HepG2 (cell line): ENCODE data around the gene UMPS. TPM values are rescaled to one million over a fixed set of nuclear protein-coding genes. Genes with fewer than 3 reads are reported as not detected.

Experiments
- ARID5B ChIP-seq: IDR thresholded peaks from 2 replicates; pipeline ENCODE4 v1.4.0; 2020; ENCODE audit warnings: mild to moderate bottlenecking, missing genetic modification reagents
- GATAD2A ChIP-seq: IDR thresholded peaks from 2 replicates; pipeline ENCODE4 v1.6.1; 2016
- HNF4A ChIP-seq: sonication (generic); formaldehyde crosslinking; IDR thresholded peaks from 2 replicates; pipeline ENCODE4 v1.4.0; 2020; ENCODE audit warnings: missing genetic modification reagents
- LRRFIP1 ChIP-seq: sonication (generic); formaldehyde crosslinking; conservative IDR thresholded peaks from 2 replicates; pipeline ENCODE4 v1.4.0; 2020; ENCODE audit warnings: missing genetic modification reagents
- MED8 ChIP-seq: sonication (generic); formaldehyde crosslinking; IDR thresholded peaks from 2 replicates; pipeline ENCODE4 v1.8.1; 2023; ENCODE audit warnings: mild to moderate bottlenecking, missing genetic modification reagents; ENCODE audit not compliant: insufficient replicate concordance
- NCOA1 ChIP-seq: sonication (generic); formaldehyde crosslinking; IDR thresholded peaks from 2 replicates; pipeline ENCODE4 v1.9.0; 2021; ENCODE audit warnings: missing genetic modification reagents
- RCOR2 ChIP-seq: IDR thresholded peaks from 2 replicates; pipeline ENCODE4 v1.6.1; 2016; ENCODE audit warnings: missing biosample characterization, missing genetic modification reagents
- SAFB2 ChIP-seq: sonication (generic); formaldehyde crosslinking; IDR thresholded peaks from 2 replicates; pipeline ENCODE4 v1.5.1; 2020; ENCODE audit warnings: missing genetic modification reagents, low read depth, mild to moderate bottlenecking, borderline replicate concordance
- SMC3 ChIP-seq: IDR thresholded peaks from 2 replicates; pipeline ENCODE4 v1.6.1; 2011; ENCODE audit warnings: low read length, improper control_type of control experiment
- SP5 ChIP-seq: IDR thresholded peaks from 2 replicates; pipeline ENCODE4 v1.6.1; 2016; ENCODE audit warnings: low read depth, borderline replicate concordance
- TGIF2 ChIP-seq: IDR thresholded peaks from 2 replicates; pipeline ENCODE4 v1.6.1; 2016; ENCODE audit warnings: control low read depth, missing compliant biosample characterization
- XRCC5 ChIP-seq: fragments of 200-400 bp; formaldehyde crosslinking; optimal IDR thresholded peaks from 2 replicates; pipeline ENCODE3; 2017; ENCODE audit warnings: mild to moderate bottlenecking, low read length
- ZBTB14 ChIP-seq: sonication (generic); formaldehyde crosslinking; IDR thresholded peaks from 2 replicates; pipeline ENCODE4 v1.4.0; 2020; ENCODE audit warnings: missing genetic modification reagents
- ZBTB25 ChIP-seq: IDR thresholded peaks from 2 replicates; pipeline ENCODE4 v1.6.1; 2018; ENCODE audit warnings: missing genetic modification reagents
- ZBTB39 ChIP-seq: sonication (generic); formaldehyde crosslinking; IDR thresholded peaks from 2 replicates; pipeline ENCODE4 v1.5.0; 2020; ENCODE audit warnings: missing genetic modification reagents
- ZNF124 ChIP-seq: sonication (generic); formaldehyde crosslinking; IDR thresholded peaks from 2 replicates; pipeline ENCODE4 v1.4.0; 2020; ENCODE audit warnings: missing genetic modification reagents
- ZNF383 ChIP-seq: sonication (generic); formaldehyde crosslinking; IDR thresholded peaks from 2 replicates; pipeline ENCODE4 v1.4.0; 2020; ENCODE audit warnings: missing genetic modification reagents, mild to moderate bottlenecking, borderline replicate concordance
- ZNF703 ChIP-seq: sonication (generic); formaldehyde crosslinking; IDR thresholded peaks from 2 replicates; pipeline ENCODE4 v1.5.1; 2020; ENCODE audit warnings: missing genetic modification reagents, mild to moderate bottlenecking, moderate library complexity, borderline replicate concordance
- ZNF772 ChIP-seq: sonication (generic); formaldehyde crosslinking; IDR thresholded peaks from 2 replicates; pipeline ENCODE4 v1.5.0; 2020; ENCODE audit warnings: mild to moderate bottlenecking, missing genetic modification reagents
- polyA plus RNA-seq, 8 experiments: library from polyadenylated mRNA; depleted of rRNA in 3 of 8; stranded (reverse) in 7 of 8; unstranded in 1 of 8; fragments of >200 nt; fragmentation: Illumina TruSeq in 4 of 8; extraction: Trizol in 4 of 8; gene quantifications; 2 replicates each; pipeline versions ENCODE4 v1.2.1 to v1.2.3, GENCODE V29; 2011 to 2016; ENCODE audit warnings: low read depth in 4 of 8, missing spikeins in 1 of 8, mixed read lengths in 1 of 8; ENCODE audit not compliant: insufficient read depth in 1 of 8
- total RNA-seq, 5 experiments: library from RNA; depleted of rRNA; stranded (reverse); fragments of >200 nt; fragmentation: Illumina TruSeq; extraction: Trizol; gene quantifications; 2 replicates each; pipeline ENCODE4 v1.2.3, GENCODE V29; 2016; ENCODE audit warnings: low read depth in 1 of 5

UMPS gene
- total and polyA plus RNA-seq, 2 of the 13 experiments (the other 11 are each of a cell fraction or from before 2014, with no cell fraction given), result 52.7 to 74.2 TPM

- TF ChIP-seq ZBTB25 (CRISPR knock-in tag) (peak; percentile 51; the same call in 1 of the 2 replicates), ZNF124 (CRISPR knock-in tag) (peak; percentile 64), ZBTB14 (no peak), XRCC5 (peak; percentile 47), TGIF2 (CRISPR knock-in tag) (no peak), RCOR2 (CRISPR knock-in tag) (peak; percentile 35; the same call in 1 of the 2 replicates), MED8 (no peak), GATAD2A (CRISPR knock-in tag) (peak; percentile 42), ZNF703 (CRISPR knock-in tag) (no peak), LRRFIP1 (no peak), ZBTB39 (no peak), HNF4A (CRISPR knock-in tag) (0 out of 2 replicates have a peak, but pooled peaks have one; percentile 18), NCOA1 (no peak), ZNF383 (CRISPR knock-in tag) (no peak), SAFB2 (CRISPR knock-in tag) (no peak), SP5 (no peak), ZNF772 (CRISPR knock-in tag) (no peak), SMC3 (peak; percentile 97), ARID5B (CRISPR knock-in tag) (peak; percentile 36; the same call in 1 of the 2 replicates)
These were observed 41.4 kb upstream of the UMPS start (continued) for GRCh38 chr3:124688581-124689454.
